ENCODE measurements around the gene RAB40B. TPM values are rescaled to one million over a fixed set of nuclear protein-coding genes. Genes with fewer than 3 reads are reported as not detected.

The RAB40B gene
- polyA plus RNA-seq, 1 experiment, result 9.4 TPM

DNA sequence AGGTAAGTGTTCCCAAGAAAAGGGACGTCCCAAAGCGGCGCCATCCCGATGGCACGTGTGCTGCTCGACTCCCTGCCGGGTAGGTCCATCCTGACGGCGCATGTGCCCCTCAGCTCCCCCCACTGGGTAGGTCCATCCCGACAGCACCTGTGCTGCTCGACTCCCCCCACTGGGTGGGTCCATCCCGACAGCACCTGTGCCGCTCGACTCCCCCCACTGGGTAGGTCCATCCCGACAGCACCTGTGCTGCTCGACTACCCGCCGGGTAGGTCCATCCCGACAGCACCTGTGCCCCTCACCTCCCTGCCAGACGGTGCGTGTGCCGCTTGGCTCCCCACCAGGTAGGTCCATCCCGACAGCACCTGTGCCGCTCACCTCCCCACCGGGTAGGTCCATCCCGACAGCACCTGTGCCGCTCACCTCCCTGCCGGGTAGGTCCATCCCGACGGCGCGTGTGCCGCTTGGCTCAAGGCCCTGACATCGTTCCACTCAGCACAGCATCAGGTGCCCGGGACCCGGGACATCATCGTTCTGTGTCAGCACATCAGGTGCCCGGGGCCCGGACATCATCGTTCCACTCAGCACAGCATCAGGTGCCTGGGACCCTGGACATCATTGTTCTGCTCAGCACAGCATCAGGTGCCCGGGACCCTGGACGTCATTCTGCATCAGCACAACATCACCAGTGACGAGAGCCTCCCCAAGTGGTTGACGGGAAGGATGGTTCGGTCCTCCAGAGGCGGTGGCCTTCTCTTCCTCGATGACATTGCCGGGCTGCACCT is 31.2 kb upstream of the RAB40B start:
- CTCF ChIA-PET, result interaction anchor here (0.6 kb wide), 1 partner anchor 386 kb away, joined by 3 read pairs; no protein-coding TSS in a partner anchor
- DNase-seq (ENCODE audit: low read depth), result no peak
- Histone ChIP-seq H3K36me3 (ENCODE audit: control insufficient read depth, insufficient read depth, low read length) (peaks cover 7% of the 10 kb centered on the region), H3K4me3 (ENCODE audit: low read depth, low read length) (no peak overlapping the region), H3K27me3 (ENCODE audit: control insufficient read depth, insufficient read depth, low read length) (no peaks in the 10 kb centered on the region)
- TF ChIP-seq, protein P1, sequence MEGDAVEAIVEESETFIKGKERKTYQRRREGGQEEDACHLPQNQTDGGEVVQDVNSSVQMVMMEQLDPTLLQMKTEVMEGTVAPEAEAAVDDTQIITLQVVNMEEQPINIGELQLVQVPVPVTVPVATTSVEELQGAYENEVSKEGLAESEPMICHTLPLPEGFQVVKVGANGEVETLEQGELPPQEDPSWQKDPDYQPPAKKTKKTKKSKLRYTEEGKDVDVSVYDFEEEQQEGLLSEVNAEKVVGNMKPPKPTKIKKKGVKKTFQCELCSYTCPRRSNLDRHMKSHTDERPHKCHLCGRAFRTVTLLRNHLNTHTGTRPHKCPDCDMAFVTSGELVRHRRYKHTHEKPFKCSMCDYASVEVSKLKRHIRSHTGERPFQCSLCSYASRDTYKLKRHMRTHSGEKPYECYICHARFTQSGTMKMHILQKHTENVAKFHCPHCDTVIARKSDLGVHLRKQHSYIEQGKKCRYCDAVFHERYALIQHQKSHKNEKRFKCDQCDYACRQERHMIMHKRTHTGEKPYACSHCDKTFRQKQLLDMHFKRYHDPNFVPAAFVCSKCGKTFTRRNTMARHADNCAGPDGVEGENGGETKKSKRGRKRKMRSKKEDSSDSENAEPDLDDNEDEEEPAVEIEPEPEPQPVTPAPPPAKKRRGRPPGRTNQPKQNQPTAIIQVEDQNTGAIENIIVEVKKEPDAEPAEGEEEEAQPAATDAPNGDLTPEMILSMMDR (IDR thresholded peaks at IDR 0.05; ENCODE audit: insufficient read depth, low read depth, low read length), result no peak
- POLR2A ChIA-PET, result no interaction called here

DNA sequence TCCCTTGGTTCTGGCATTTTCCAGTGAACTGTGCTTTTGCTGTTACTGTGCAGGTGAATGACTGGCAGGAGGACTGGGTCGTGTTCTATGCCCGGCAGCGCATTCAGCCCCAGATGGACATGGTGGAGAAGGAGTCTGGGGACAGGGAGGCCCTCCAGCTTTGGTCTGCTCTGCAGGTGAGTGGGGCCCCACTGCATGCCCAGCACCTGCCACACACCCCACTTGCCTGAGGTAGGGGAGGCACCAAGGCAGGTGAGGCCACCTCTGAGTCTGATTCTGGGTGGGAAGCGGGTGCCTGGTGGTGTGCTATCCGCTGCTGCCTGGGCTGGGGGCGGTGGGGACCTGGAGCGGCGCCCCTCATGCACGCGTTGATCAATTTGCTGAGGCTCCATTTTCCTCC is 27.9 kb upstream of the RAB40B start:
- TF ChIP-seq, protein P1 (IDR thresholded peaks at IDR 0.05; ENCODE audit: insufficient read depth, low read depth, low read length), result no peak
- no peak for DNase-seq (ENCODE audit: low read depth)
- ChIA-PET CTCF (no interaction called here), POLR2A (no interaction called here)
- peaks cover 7% of the 10 kb centered on the region for H3K36me3 ChIP-seq (ENCODE audit: control insufficient read depth, insufficient read depth, low read length)
- no peak overlapping the region for H3K4me3 ChIP-seq (ENCODE audit: low read depth, low read length)
- H3K27me3 ChIP-seq (ENCODE audit: control insufficient read depth, insufficient read depth, low read length), result no peaks in the 10 kb centered on the region

DNA sequence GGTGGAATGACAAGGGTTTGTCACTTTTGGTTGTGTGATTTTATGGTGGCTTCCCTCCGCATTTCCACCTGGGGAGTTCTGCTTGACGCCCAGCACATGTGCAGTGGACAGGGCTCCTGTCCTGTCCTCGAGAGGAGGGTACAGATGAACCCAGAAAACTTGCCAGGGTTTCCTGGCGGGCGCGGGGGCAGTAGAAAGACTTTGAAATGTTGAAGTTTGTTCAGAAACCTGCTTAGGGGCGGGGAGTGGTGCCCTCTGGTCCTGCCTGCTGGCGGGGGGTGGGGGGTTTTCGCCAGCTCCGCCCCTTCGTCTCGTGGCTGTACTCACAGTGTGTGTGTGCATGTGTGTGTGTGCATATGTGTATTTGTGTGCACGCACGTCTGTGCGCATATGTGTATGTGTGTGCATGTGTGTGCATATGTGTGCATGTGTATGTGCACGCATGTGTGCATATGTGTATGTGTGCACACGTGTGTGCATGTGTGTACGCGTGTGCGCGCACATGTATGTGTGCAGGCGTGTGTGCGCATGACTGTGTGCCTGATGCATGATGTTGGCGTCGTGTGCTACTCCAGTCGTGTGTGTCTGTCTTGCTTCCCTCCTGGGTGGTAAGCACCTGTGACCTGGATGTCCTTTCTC is 24.8 kb upstream of the RAB40B start:
- H3K27me3 ChIP-seq (ENCODE audit: control insufficient read depth, insufficient read depth, low read length), result no peaks in the 10 kb centered on the region
- DNase-seq (ENCODE audit: low read depth), result no peak
- H3K4me3 ChIP-seq (ENCODE audit: low read depth, low read length), result no peak overlapping the region
- H3K36me3 ChIP-seq (ENCODE audit: control insufficient read depth, insufficient read depth, low read length), result peaks cover 10% of the 10 kb centered on the region
- ChIA-PET POLR2A (no interaction called here), CTCF (no interaction called here)
- TF ChIP-seq, protein P1 (IDR thresholded peaks at IDR 0.05; ENCODE audit: insufficient read depth, low read depth, low read length), result no peak

DNA sequence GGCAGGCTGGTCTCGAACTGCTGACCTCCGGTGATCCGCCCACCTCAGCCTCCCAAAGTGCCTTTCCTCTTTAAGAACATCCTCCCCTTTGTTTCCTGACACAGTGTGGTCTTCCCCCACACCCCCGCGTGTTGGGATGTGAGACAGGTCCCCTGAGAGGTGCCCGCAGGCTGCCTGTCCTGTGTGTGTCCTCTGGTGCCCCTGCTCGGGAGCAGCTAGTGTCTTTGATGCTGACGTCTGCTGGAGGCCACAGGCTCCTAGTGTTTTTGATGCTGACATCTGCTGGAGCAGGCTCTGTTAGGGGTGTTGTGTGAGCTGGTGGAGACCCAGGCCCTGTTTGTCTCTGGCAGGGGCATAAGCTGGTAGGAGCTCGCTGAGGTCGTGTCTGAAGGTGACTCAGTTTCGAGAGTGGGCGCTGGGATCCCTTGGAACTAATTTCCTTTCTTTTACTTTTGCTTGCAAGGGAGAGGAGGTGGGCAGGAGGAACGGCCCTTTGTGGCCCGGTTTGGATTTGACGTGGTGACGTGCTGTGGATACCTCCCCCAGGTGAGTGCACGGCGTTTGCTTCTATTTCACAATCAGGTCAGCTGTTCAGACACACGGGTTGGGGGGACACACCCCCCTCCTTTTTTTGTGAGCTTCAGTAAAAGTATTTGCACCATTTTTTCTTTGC is 24.0 kb upstream of the RAB40B start:
- Histone ChIP-seq H3K27me3 (ENCODE audit: control insufficient read depth, insufficient read depth, low read length) (no peaks in the 10 kb centered on the region), H3K4me3 (ENCODE audit: low read depth, low read length) (no peak overlapping the region), H3K36me3 (ENCODE audit: control insufficient read depth, insufficient read depth, low read length) (peaks cover 10% of the 10 kb centered on the region)
- no peak for DNase-seq (ENCODE audit: low read depth)
- POLR2A ChIA-PET, result no interaction called here
- CTCF ChIA-PET, result no interaction called here
- TF ChIP-seq, protein P1 (IDR thresholded peaks at IDR 0.05; ENCODE audit: insufficient read depth, low read depth, low read length), result no peak

DNA sequence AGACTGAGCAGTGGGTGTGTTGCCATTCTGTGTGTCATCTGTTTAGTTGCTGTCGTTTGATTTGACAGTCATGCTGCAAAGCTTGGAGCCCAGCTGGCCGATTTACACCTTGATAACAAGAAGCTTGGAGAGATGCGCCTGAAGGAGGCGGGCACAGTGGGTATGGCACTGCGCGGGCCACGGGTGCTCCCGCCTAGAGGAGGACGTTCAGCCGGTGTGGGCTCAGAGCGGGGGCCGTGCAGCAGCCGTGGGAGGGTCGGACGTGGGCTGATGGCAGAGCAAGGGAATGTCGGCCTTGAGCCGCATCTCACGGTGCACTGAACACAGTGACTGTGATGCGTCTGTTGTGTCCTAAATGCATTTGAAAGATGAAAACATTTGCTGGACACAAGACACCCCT is 21.7 kb upstream of the RAB40B start:
- DNase-seq (ENCODE audit: low read depth), result no peak
- POLR2A ChIA-PET, result no interaction called here
- TF ChIP-seq, protein P1 (IDR thresholded peaks at IDR 0.05; ENCODE audit: insufficient read depth, low read depth, low read length), result no peak
- peaks cover 6% of the 10 kb centered on the region for H3K36me3 ChIP-seq (ENCODE audit: control insufficient read depth, insufficient read depth, low read length)
- H3K27me3 ChIP-seq (ENCODE audit: control insufficient read depth, insufficient read depth, low read length), result no peaks in the 10 kb centered on the region
- no peak overlapping the region for H3K4me3 ChIP-seq (ENCODE audit: low read depth, low read length)
- CTCF ChIA-PET, result no interaction called here
